HG03103 (cell line): Measurements from ENCODE around the gene TRIM8.

Experiments used
- ATAC-seq: cut with Tn5 transposase; IDR thresholded peaks from one replicate; pipeline ENCODE4 v1.9.1; 2021; ENCODE audit warnings: low read depth; ENCODE audit not compliant: unreplicated experiment

Gene TRIM8

GRCh38 chr10:102644066-102644645 lies at the start of gene TRIM8:
Gene TRIM8 (plus strand): TSS chr10:102644479. CDS start chr10:102644618, 139 bp downstream.
- ATAC-seq = no peak

- no peak for ATAC-seq
These were observed 49.0 kb upstream of the TRIM8 start for GRCh38 chr10:102595293-102595692.

- ATAC-seq = no peak
These were observed 48.4 kb upstream of the TRIM8 start for GRCh38 chr10:102595897-102596296.

- no peak for ATAC-seq
These were observed 47.7 kb upstream of the TRIM8 start for GRCh38 chr10:102596506-102596971.

- ATAC-seq = no peak
These were observed 46.9 kb upstream of the TRIM8 start for GRCh38 chr10:102597131-102597991.

- ATAC-seq = no peak
These were observed 46.0 kb upstream of the TRIM8 start for GRCh38 chr10:102598243-102598642.

- ATAC-seq = no peak
These were observed 44.5 kb upstream of the TRIM8 start for GRCh38 chr10:102599565-102600327.

GRCh38 chr10:102600816-102601215 lies 43.5 kb upstream of the TRIM8 start:
- no peak for ATAC-seq

GRCh38 chr10:102601639-102602038 lies 42.6 kb upstream of the TRIM8 start:
- ATAC-seq = no peak

GRCh38 chr10:102602272-102603045 lies 41.8 kb upstream of the TRIM8 start:
- ATAC-seq = no peak

- no peak for ATAC-seq
These were observed 40.3 kb upstream of the TRIM8 start for GRCh38 chr10:102603946-102604345.

GRCh38 chr10:102604439-102604841 lies 39.8 kb upstream of the TRIM8 start:
- no peak for ATAC-seq

- no peak for ATAC-seq
These were observed 38.6 kb upstream of the TRIM8 start for GRCh38 chr10:102605712-102606111.

GRCh38 chr10:102608487-102608886 lies 35.8 kb upstream of the TRIM8 start:
- no peak for ATAC-seq

GRCh38 chr10:102610441-102610887 lies 33.8 kb upstream of the TRIM8 start:
- ATAC-seq = no peak

GRCh38 chr10:102611514-102612087 lies 32.7 kb upstream of the TRIM8 start:
- no peak for ATAC-seq

- ATAC-seq = no peak
These were observed 31.4 kb upstream of the TRIM8 start for GRCh38 chr10:102612964-102613275.

- no peak for ATAC-seq
These were observed 31.0 kb upstream of the TRIM8 start for GRCh38 chr10:102613286-102613685.

GRCh38 chr10:102613785-102614184 lies 30.5 kb upstream of the TRIM8 start:
- ATAC-seq = no peak

GRCh38 chr10:102614888-102615287 lies 29.4 kb upstream of the TRIM8 start:
- no peak for ATAC-seq
